GM12865 (cell line): Measurements from ENCODE around the gene PRORP.
A peak's percentile ranks its signal among the peaks of the same experiment; 100 is the strongest.
"Not testable (repeated sequence)": the region's sequence is repeated elsewhere in the genome, so short reads cannot be mapped to it uniquely, and the experiment has no call there.

Source experiments
- DNase-seq: peaks from one replicate; pipeline ENCODE4 v3.0.0; 2010; ENCODE audit warnings: low read depth
- H3K4me3 ChIP-seq: 2 replicates; pipeline ENCODE4 v1.5.1; 2011; ENCODE audit warnings: mild to moderate bottlenecking, low read depth, low read length, control low read depth
- TF ChIP-seq, protein P1 (sequence below): IDR thresholded peaks from 2 replicates; pipeline ENCODE4 v1.5.1; 2011; ENCODE audit warnings: low read length, control low read depth, low read depth, inconsistent platforms; ENCODE audit not compliant: insufficient read depth; ENCODE audit errors: missing control alignments

Gene PRORP

GRCh38 chr14:35147711-35148110, 25.4 kb downstream of the PRORP start:
- TF ChIP-seq, protein P1, sequence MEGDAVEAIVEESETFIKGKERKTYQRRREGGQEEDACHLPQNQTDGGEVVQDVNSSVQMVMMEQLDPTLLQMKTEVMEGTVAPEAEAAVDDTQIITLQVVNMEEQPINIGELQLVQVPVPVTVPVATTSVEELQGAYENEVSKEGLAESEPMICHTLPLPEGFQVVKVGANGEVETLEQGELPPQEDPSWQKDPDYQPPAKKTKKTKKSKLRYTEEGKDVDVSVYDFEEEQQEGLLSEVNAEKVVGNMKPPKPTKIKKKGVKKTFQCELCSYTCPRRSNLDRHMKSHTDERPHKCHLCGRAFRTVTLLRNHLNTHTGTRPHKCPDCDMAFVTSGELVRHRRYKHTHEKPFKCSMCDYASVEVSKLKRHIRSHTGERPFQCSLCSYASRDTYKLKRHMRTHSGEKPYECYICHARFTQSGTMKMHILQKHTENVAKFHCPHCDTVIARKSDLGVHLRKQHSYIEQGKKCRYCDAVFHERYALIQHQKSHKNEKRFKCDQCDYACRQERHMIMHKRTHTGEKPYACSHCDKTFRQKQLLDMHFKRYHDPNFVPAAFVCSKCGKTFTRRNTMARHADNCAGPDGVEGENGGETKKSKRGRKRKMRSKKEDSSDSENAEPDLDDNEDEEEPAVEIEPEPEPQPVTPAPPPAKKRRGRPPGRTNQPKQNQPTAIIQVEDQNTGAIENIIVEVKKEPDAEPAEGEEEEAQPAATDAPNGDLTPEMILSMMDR, result no peak
- H3K4me3 ChIP-seq, result no peak overlapping the region
- no peak for DNase-seq

- TF ChIP-seq, protein P1, result no peak
- no peak overlapping the region for H3K4me3 ChIP-seq
- no peak for DNase-seq
Observed at GRCh38 chr14:35149239-35149638, 26.9 kb downstream of the PRORP start.

- H3K4me3 ChIP-seq, DNase-seq: not testable (repeated sequence)
Observed at GRCh38 chr14:35152531-35152930, 30.2 kb downstream of the PRORP start.

DNA sequence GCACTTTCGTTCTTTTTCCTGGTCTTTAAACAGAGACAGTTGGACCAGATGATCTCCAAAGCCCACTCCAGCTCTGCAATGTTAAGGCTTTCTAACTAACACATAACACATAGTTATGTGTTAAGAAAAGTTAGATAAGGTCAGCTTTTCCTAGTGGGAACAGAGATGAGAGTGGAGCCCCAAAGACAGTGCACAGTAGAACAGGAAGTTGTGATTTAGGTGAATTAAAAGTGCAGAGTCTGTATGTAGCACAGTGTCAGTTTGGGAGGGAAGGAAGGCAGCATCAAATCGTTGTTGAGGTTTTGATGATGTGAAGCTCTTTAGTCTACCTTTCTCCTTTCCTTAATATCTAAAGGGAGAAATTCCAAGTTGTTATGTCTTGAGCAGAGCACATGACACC, 31.7 kb downstream of the PRORP start:
- DNase-seq, result no peak
- TF ChIP-seq, protein P1, result no peak

GRCh38 chr14:35155962-35156361, 33.6 kb downstream of the PRORP start:
- TF ChIP-seq, protein P1, result no peak
- H3K4me3 ChIP-seq, result peak overlapping the region; percentile 4; the same call in 1 of the 2 replicates
- DNase-seq, result peak; percentile 59

More for the DNA sequence above, 31.7 kb downstream of the PRORP start:
- no peak overlapping the region for H3K4me3 ChIP-seq

- H3K4me3 ChIP-seq, result no peak overlapping the region
- TF ChIP-seq, protein P1, result no peak
- DNase-seq, result no peak
Observed at GRCh38 chr14:35158491-35158890, 36.1 kb downstream of the PRORP start.

DNA sequence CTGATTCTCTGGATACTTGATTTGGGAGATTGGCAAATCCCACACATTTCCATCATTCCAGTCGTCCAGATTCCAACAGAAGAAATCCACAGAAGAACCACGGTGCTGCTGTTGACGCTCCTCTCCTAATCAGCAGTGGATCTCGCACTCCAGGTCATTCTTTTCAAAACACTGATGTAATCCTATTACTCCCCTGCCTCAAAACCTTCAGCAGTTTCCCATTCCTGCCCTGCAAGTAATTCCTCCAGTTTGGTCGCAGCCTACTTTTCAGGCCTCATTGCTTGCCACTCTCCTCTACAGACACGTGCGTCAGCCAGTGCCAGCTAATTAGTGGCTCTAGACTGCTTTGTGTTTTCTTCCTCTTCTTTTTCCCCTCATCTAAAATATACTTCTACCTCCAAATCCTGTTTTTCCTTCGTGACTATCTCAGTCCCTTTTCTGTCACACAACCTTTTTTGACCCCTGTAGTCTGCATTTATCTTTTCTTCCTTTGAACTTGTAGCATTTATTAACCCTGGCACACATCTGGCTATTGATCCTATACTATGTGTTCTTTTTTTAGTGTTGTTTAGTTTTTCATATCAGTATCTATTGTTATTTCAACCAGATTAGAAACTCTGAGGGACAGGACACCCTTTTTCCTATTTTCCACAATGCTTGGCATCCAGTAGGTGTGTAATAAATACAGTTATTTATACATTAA, 36.8 kb downstream of the PRORP start:
- DNase-seq, result no peak
- TF ChIP-seq, protein P1, result no peak

More for the DNA sequence above, 36.8 kb downstream of the PRORP start:
- H3K4me3 ChIP-seq, result no peak overlapping the region
